ENCODE measurements around the gene GDNF.
"Not testable (repeated sequence)": the region's sequence is repeated elsewhere in the genome, so short reads cannot be mapped to it uniquely, and the experiment has no call there.

The GDNF gene

GRCh38 chr5:37816883-37817282 is 23.0 kb downstream of the GDNF start:
- no peak for FAIRE-seq
- DNase-seq (ENCODE audit: low spot score): no peak

GRCh38 chr5:37816331-37816730 is 23.5 kb downstream of the GDNF start:
- DNase-seq (ENCODE audit: low spot score) (no peak), FAIRE-seq (no peak)

DNA sequence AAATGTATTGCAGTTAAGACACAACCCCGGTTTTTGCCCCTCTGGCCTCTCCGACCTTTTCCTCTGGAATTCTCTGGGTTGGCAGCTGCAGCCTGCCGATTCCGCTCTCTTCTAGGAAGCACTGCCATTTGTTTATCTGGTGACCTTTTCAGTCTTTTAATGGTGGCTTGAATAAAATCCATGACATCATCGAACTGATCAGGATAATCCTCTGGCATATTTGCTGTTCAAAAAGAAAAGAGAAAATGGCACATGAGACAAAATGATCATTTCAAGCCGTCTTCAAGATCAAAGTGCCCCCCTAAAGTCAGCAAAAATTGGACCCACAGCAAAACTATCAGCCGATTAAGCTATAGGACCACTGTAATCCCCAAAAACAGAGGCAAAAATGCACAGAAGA is 23.9 kb downstream of the GDNF start:
- FAIRE-seq (no peak), DNase-seq (ENCODE audit: low spot score) (no peak)

- peak; percentile 97 for DNase-seq (ENCODE audit: low spot score)
Observed at GRCh38 chr5:37814699-37815098, 25.1 kb downstream of the GDNF start.

DNA sequence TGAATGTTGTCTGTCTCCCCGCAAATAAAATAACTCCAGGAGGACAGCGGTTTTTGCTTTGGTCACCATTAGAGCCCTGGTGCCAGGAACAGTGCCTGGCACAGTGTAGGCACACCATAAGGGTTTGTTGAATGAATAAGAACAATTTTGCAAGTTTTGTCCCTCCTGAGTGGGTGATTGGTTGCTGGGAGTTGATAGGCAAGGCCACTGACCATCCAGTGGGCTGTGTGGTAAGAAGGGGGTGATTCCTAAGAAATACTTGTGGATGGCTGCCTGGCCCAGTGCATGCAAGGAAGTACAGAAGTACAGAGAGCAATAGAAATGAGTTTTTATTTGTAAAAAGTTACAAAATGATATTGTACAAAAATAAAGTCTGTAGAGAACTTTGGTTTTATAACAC is 27.5 kb downstream of the GDNF start:
- FAIRE-seq: no peak

More at GRCh38 chr5:37814699-37815098, 25.1 kb downstream of the GDNF start:
- peak; percentile 94 for FAIRE-seq

GRCh38 chr5:37811866-37812265 is 28.0 kb downstream of the GDNF start:
- DNase-seq (ENCODE audit: low spot score): no peak
- FAIRE-seq: no peak

More for the DNA sequence above, 27.5 kb downstream of the GDNF start:
- DNase-seq (ENCODE audit: low spot score): no peak

DNA sequence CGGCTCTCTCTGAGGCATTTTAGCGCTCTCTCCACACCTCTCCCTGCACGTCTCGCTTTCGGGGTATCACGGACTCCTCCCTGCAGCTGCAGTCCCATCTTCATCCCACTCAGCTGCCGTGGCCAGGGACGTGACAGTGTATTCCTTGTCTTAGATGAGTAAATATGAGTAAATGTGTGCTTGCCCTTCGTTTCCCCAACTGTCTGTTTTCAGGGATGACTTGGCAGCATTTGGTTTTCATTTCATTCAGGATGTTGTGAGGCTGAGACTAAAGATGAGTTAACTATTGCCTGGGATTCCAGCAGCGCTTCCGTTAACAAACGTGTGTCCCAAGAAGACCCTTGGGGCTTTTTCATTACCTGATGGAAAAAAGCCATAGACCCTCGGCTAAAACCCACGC is 29.5 kb downstream of the GDNF start:
- DNase-seq (ENCODE audit: low spot score) (peak; percentile 92), FAIRE-seq (peak; percentile 89)

DNA sequence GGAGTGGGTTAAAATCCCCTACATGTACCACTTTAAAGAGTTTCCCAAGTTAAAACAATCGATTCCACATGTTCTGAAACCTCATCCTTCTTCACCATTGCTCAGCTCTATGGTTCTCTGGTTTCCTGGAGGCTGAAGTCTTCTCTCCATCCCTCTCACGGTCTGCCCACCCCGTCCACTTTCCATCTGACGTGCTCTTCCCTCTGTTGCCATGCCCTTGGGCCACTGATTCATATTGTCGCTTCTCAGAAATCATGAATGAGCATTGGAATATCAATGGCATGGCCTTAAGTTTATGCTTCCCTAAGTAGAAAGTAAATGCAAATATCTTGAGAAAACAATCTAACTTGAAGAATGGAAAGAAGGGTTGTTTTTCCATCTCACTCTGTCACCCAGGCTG is 30.9 kb downstream of the GDNF start:
- DNase-seq (ENCODE audit: low spot score): no peak
- FAIRE-seq: no peak

- no peak for FAIRE-seq
- no peak for DNase-seq (ENCODE audit: low spot score)
Observed at GRCh38 chr5:37807621-37808301, 32.1 kb downstream of the GDNF start.

GRCh38 chr5:37807015-37807414 is 32.8 kb downstream of the GDNF start:
- FAIRE-seq: no peak
- DNase-seq (ENCODE audit: low spot score): no peak

DNA sequence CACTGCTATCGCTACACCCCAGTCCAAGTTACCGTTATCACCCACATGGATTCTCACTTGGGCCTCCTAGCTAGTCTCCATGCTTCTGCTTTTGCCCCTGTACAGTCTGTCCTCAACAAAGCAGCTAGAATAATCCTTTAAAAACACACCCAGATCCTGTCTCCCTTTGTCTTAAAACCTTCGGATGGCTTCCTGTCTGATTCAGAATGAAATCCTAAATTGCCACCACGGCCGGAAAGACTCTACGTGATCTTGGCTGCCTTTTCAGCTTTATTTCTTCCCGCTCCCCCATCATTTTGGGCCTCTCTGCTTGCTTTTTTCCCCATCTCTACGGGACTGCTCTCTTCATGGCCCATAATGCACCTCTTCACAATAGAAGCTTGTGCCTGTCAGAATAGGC is 33.4 kb downstream of the GDNF start:
- DNase-seq (ENCODE audit: low spot score): no peak
- FAIRE-seq: no peak

DNA sequence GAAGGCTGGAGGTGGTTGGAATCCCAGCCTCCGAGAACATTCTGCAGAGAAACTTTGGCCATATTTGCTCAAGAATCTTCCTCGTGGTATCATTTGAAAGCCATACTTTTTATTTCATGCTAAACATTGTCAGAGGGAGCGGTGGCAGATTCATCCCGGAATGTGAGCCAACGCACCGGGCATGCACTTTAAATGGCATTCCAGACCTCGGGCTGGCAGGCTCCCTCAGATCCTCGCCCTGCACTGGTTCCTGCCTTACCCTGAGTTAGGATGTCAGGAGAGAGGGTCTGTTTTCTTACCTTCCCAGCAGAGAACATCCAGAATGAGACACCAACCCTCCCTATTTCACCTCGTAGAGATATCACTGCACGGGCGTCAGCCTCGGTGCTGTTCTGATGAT is 33.8 kb downstream of the GDNF start:
- DNase-seq (ENCODE audit: low spot score) (no peak), FAIRE-seq (no peak)

DNA sequence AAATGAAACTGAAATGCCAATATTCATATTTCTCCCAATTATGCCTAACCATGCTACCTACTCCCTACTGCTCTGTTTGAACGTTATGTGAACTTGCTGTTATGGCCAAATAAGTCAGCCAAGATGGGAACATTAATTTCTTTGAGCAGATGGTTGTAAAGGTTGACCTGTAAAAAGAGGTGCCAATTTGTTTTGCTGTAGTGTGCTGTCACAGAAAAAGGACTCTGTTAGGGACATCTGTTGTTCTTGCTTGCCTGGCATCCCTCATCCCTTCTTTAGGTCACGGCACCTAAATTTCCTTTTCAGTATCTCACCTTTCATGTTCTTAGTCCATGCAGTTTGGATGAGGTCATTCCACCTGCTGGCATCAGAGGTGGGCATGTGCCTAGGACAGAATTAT is 35.4 kb downstream of the GDNF start:
- no peak for DNase-seq (ENCODE audit: low spot score)

DNA sequence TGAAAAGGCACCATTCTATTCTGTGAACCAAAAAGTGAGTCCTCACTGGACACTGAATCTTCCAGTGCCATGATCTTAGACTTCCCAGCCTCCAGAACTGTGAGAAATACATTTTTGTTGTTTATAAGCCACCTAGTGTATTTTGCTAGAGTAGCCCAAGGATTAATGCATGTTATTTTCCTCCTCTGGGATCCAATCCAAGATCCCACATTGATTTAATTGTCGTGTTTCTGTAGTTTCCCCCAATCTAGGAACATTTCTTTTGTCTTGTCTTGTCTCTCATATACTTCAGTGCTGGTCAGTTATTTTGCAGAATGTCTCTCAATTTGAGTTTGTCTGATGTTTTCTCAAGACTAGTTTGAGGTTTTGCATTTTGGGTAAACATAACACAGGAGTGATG is 36.4 kb downstream of the GDNF start:
- no peak for DNase-seq (ENCODE audit: low spot score)
- FAIRE-seq: no peak

More for the DNA sequence above, 35.4 kb downstream of the GDNF start:
- no peak for FAIRE-seq

DNA sequence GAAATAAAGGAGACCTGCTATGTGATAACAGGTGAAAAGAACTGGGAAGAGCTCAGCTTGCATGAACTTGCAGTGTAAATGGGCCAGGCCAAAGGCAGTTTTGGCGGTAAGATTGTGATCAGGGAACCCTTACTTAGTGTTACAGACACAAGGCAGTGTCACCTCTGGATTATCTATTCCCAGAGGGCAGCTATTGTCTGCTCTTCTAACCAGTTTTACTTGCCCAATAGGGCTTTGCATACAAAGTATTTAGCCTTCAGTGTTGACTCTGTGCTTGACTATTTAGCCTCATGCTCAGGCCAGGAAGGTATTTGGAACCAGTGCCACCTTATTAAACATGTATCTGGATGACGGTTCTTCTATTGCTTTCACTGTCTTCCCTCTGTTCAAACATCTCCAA is 38.3 kb downstream of the GDNF start:
- DNase-seq (ENCODE audit: low spot score): no peak
- no peak for FAIRE-seq

- DNase-seq (ENCODE audit: low spot score) (no peak), FAIRE-seq (no peak)
Observed at GRCh38 chr5:37799865-37800421, 39.9 kb downstream of the GDNF start.

GRCh38 chr5:37796435-37796834 is 43.4 kb downstream of the GDNF start:
- not testable (repeated sequence) for DNase-seq (ENCODE audit: low spot score); FAIRE-seq

DNA sequence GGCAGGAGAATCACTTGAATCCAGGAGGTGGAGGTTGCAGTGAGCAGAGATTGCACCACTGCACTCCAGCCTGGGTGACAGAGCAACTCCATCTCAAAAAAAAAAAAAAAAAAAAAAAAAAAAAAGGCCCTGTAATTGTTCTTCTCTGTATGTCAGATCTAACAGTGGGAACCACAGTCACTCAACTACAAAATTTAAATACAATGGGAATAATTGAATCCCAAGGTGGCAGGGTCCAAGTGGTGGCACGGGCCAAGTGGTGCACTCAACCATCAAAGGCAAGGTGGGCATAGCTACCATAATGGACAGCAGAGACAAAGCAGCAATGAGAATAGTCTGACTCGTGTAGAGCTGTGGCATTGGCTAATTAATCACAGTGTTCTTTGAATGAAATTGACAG is 44.5 kb downstream of the GDNF start:
- not testable (repeated sequence) for FAIRE-seq

DNA sequence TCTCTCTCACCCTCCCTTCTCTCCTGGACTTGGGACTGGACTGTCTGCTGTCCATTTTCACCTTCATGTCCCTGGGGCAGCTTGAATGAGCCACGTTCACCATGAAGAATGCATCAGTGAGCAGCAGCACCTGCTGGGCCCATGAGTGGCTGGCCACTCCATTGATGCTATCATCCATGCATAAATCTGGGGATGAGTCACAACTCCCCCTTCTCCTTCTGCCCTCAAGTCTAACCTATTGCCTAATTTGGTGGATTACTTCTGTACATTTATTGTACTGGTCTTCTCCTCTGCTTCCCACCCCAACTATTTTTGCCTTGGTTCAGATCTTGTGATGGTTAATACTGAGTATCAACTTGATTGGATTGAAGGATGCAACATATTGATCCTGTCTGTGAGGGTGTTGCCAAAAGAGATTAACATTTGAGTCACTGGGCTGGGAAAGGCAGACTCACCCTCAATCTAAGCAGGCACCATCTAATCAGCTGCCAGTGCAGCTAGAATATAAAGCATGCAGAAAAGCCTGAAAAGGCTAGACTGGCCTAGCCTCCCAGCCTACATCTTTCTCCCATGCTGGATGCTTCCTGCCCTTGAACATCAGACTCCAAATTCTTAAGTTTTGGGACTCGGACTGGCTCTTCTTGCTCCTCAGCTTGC is 46.7 kb downstream of the GDNF start:
- peak; percentile 88 for DNase-seq (ENCODE audit: low spot score)
- peak; percentile 95 for FAIRE-seq

More for the DNA sequence above, 44.5 kb downstream of the GDNF start:
- DNase-seq (ENCODE audit: low spot score): not testable (repeated sequence)

- no peak for FAIRE-seq
- DNase-seq (ENCODE audit: low spot score): no peak
Observed at GRCh38 chr5:37791321-37791720, 48.5 kb downstream of the GDNF start.

DNA sequence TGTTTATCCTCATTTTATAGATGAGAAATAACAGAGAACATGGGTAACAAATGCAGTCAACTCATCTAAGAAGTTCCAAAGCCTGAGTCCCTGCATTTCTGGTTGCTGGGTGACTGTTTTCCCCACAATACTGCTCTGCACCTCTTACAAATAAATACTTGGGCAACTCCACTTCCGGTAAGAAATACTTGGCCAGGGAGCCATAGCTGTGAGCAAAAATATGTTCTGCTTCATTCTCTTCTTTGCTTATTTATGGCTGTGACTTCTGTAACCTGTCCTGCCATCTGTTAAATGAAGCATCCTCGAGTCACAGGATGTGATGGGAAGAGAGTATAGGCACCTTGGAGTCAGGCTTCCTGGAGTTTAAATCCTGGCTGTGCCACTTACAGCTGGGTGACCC is 49.9 kb downstream of the GDNF start:
- FAIRE-seq (no peak), DNase-seq (ENCODE audit: low spot score) (peak; percentile 70)

DNA sequence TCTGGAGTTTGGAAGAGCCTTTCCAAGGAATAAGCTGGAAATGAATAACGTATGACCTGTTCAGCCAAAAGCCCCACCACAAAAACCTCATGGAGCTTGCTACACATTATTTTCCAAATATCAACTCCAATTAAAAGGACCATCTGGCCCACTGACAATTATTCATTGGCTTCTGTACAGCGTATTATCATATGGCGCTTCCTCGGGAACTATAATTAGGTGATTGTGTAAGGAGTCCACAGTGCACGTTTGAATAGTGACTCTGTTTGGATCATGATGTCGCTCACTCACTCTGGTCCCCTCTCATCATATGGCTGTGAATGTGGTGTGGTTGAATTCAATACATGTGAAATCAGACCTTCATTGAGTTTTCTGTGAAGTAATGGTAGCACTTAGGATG is 52.1 kb downstream of the GDNF start:
- DNase-seq (ENCODE audit: low spot score) (peak; percentile 41), FAIRE-seq (no peak)

Measured in RCC 7860 (cell line).